Thoracic aorta (tissue), 2 donors: ENCODE results near the gene MAP1LC3B2. TPM values are rescaled to one million over a fixed set of nuclear protein-coding genes. Genes with fewer than 3 reads are reported as not detected.

Experiments used
- ATAC-seq: fragments of 150-250 bp; one replicate; pipeline ENCODE4 v1.8.0; 2017; ENCODE audit warnings: low read depth; ENCODE audit not compliant: insufficient number of reproducible peaks, low FRiP score
- DNase-seq: peaks from one replicate; pipeline ENCODE4 v3.0.0-alpha.2; 2020; ENCODE audit warnings: low spot score
- H3K27ac ChIP-seq, 2 donors: fragments of 200-600 bp; sonication (generic); 1 replicate in 1 of 2; 2 replicates in 1 of 2; pipeline ENCODE4 v1.5.1; 2016; ENCODE audit warnings: mild to moderate bottlenecking in 2 of 2, moderate library complexity in 2 of 2
- H3K27me3 ChIP-seq: fragments of 200-600 bp; sonication (generic); replicated peaks from 2 replicates; pipeline ENCODE4 v1.6.0; 2016; ENCODE audit warnings: mild to moderate bottlenecking; ENCODE audit not compliant: insufficient read depth
- H3K36me3 ChIP-seq: fragments of 200-600 bp; sonication (generic); one replicate; pipeline ENCODE4 v1.5.1; 2016
- H3K4me1 ChIP-seq, 2 donors: fragments of 200-600 bp; sonication (generic); 1 replicate in 1 of 2; 2 replicates in 1 of 2; pipeline versions ENCODE4 v1.5.1 to v1.6.0; 2016; ENCODE audit warnings: low read depth in 2 of 2, mild to moderate bottlenecking in 1 of 2; ENCODE audit not compliant: control insufficient read depth in 1 of 2
- H3K4me3 ChIP-seq: fragments of 200-600 bp; sonication (generic); 2 replicates; pipeline ENCODE4 v1.5.1; 2016; ENCODE audit warnings: mild to moderate bottlenecking
- H3K9me3 ChIP-seq: fragments of 200-600 bp; sonication (generic); 2 replicates; pipeline ENCODE4 v1.5.1; 2016
- total RNA-seq, 2 donors: library from RNA; depleted of rRNA; stranded (reverse); fragments of >200 nt; gene quantifications; one replicate each; pipeline versions ENCODE4 v1.1.0 to v1.2.3, GENCODE V29; 2016
- TF ChIP-seq, protein P1 (sequence below): fragments of 200-600 bp; sonication (generic); IDR thresholded peaks from one replicate; pipeline ENCODE4 v1.5.1; 2019; ENCODE audit warnings: antibody characterized with exemption

Gene MAP1LC3B2
- total RNA-seq, 2 donors from 2014 or later: 1.5 TPM; not detected in 1

DNA sequence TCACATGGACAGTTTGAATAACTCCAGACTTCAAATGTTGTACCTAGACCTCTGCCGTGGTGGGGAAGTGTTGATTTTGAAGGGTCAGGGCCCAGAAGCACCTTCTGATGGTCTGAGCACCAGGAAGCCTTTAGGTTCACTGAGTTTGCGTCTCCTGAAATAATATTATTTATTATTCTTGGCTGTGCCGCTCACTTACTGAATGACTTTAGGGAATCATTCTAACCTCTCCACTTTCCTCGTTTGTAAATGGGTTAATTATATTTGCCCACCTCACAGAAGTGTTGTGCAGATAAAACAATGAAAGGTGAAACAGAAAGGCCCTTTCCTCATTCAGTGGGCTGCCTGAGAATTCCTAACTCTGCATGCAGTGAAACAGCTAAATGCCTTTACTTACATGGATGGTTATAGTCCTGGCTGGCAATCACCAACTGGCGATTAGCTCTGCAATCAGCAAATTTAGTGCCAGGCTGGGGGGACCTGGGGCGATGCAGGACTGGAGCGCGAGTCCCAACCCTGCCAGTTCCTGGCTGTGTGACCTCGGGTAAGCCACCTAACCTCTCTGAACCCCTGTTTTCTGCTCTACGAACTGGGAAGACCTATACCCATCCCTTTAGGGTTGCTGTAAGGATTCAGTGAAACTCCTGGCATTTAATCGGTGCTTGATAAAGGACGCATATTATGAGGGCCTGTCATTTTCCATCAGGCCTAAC, 57.5 kb downstream of the MAP1LC3B2 start:
- Histone ChIP-seq H3K36me3 (no peaks in the 10 kb centered on the region), H3K4me1 (peaks cover 0 to 7% of the 10 kb centered on the region in 2 donors), H3K4me3 (no peak overlapping the region), H3K27me3 (no peaks in the 10 kb centered on the region), H3K9me3 (no peaks in the 10 kb centered on the region), H3K27ac (no peak overlapping the region)
- no peak for ATAC-seq
- TF ChIP-seq, protein P1, sequence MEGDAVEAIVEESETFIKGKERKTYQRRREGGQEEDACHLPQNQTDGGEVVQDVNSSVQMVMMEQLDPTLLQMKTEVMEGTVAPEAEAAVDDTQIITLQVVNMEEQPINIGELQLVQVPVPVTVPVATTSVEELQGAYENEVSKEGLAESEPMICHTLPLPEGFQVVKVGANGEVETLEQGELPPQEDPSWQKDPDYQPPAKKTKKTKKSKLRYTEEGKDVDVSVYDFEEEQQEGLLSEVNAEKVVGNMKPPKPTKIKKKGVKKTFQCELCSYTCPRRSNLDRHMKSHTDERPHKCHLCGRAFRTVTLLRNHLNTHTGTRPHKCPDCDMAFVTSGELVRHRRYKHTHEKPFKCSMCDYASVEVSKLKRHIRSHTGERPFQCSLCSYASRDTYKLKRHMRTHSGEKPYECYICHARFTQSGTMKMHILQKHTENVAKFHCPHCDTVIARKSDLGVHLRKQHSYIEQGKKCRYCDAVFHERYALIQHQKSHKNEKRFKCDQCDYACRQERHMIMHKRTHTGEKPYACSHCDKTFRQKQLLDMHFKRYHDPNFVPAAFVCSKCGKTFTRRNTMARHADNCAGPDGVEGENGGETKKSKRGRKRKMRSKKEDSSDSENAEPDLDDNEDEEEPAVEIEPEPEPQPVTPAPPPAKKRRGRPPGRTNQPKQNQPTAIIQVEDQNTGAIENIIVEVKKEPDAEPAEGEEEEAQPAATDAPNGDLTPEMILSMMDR: no peak
- no peak for DNase-seq

DNA sequence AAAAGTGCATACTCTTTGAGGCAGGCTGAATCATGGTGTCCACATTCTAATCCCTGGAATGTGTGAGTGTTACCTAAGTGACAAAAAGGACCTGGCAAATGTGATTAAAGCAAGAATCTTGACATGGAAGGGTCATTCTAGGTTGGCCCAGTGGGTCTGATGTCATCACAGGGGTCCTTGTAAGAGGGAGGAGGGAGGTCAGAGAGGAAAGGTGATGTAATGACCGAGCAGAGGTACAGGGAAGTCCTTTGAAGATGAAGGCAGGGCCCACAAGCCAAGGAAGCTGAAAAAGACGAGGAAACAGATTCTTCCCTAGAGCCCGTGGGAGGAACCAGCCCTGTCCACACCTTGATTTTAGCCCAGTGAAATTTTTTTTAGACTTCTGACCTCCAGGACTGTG, 60.1 kb downstream of the MAP1LC3B2 start:
- DNase-seq (no peak), ATAC-seq (no peak)
- Histone ChIP-seq H3K4me1 (peaks cover 0 to 7% of the 10 kb centered on the region in 2 donors), H3K27ac (no peak overlapping the region), H3K9me3 (no peaks in the 10 kb centered on the region), H3K27me3 (no peaks in the 10 kb centered on the region), H3K4me3 (no peak overlapping the region), H3K36me3 (no peaks in the 10 kb centered on the region)
- TF ChIP-seq, protein P1: no peak

- no peaks in the 10 kb centered on the region for H3K27me3 ChIP-seq
- H3K4me3 ChIP-seq: no peak overlapping the region
- H3K9me3 ChIP-seq: no peaks in the 10 kb centered on the region
- no peak overlapping the region for H3K27ac ChIP-seq
- no peak for ATAC-seq
- DNase-seq: no peak
- peaks cover 0 to 7% of the 10 kb centered on the region in 2 donors for H3K4me1 ChIP-seq
- no peaks in the 10 kb centered on the region for H3K36me3 ChIP-seq
- TF ChIP-seq, protein P1: no peak
These were observed 60.9 kb downstream of the MAP1LC3B2 start for GRCh38 chr12:116620124-116620491.

DNA sequence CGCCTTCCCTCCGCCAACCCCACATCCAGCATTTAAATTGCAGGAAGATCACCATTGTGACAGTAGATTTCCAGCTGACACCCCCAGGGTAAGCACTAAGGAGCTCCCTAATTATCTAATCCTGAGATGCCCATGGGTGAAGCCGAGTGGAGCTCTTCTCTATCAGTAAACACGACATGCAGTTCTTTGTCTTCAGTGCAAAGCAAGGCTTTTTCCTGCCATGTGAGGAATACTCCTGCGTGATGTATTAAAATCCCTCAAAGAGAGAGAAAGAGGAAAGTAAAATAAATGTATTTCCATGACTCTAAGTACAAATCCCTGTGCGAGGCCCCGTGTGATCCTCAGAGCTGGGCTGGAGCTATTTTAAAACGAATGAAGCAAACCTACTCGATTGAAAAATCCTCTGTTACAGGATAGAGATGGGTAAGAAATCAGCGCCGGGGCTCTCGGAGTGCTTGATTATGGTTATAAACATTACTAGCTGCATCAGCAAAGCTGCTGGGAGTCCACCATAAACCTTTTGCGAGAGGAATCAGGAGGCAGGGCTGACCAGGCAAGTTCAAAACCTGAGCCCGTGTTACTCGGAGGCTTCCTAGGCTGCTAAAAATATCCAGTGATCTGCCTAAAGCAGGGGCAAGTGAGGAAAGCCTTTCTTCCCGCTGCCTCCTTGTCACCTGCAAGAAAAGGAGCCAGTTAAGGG, 61.5 kb downstream of the MAP1LC3B2 start:
- TF ChIP-seq, protein P1: no peak

GRCh38 chr12:116621194-116621593, 62.0 kb downstream of the MAP1LC3B2 start:
- no peak for DNase-seq
- TF ChIP-seq, protein P1: no peak
- H3K27ac ChIP-seq: no peak overlapping the region

More for the DNA sequence above, 61.5 kb downstream of the MAP1LC3B2 start:
- H3K27ac ChIP-seq: no peak overlapping the region
- no peaks in the 10 kb centered on the region for H3K36me3 ChIP-seq
- H3K9me3 ChIP-seq: no peaks in the 10 kb centered on the region
- ATAC-seq (no peak), DNase-seq (no peak)
- H3K4me3 ChIP-seq: no peak overlapping the region
- H3K27me3 ChIP-seq: no peaks in the 10 kb centered on the region
- peaks cover 0 to 7% of the 10 kb centered on the region in 2 donors for H3K4me1 ChIP-seq

More at GRCh38 chr12:116621194-116621593, 62.0 kb downstream of the MAP1LC3B2 start:
- no peak for ATAC-seq
- Histone ChIP-seq H3K4me3 (no peak overlapping the region), H3K36me3 (no peaks in the 10 kb centered on the region), H3K27me3 (no peaks in the 10 kb centered on the region), H3K4me1 (peaks cover 0 to 6% of the 10 kb centered on the region in 2 donors), H3K9me3 (no peaks in the 10 kb centered on the region)
